ENCODE results near the gene CHRNB1.

- TF ChIP-seq CTCF (IDR thresholded peaks at IDR 0.05) (no peak), POLR2AphosphoS5 (IDR thresholded peaks at IDR 0.05) (peak in 2 of 3 donors; percentile 17 to 78)
Measured at GRCh38 chr17:7475764-7476422, 31.0 kb downstream of the CHRNB1 start.
